HL-60 (cell line): ENCODE results near the gene USP13.

Source experiments
- DNase-seq, 2 experiments: peaks; one replicate each; pipeline ENCODE4 v3.0.0-alpha.2; 2010 to 2020; ENCODE audit warnings: low read depth in 1 of 2, low spot score in 1 of 2
- H3K27ac ChIP-seq: fragments of 250-450 bp; sonication (Bioruptor Pico); replicated peaks from 2 replicates; pipeline ENCODE4 v1.5.1; 2020; ENCODE audit warnings: mild to moderate bottlenecking, moderate library complexity
- H3K27me3 ChIP-seq: fragments of 250-450 bp; sonication (Bioruptor Pico); 2 replicates; pipeline ENCODE4 v1.5.1; 2021; ENCODE audit warnings: mild to moderate bottlenecking, moderate library complexity; ENCODE audit not compliant: insufficient read depth, poor library complexity, severe bottlenecking
- H3K4me3 ChIP-seq: replicated peaks from 2 replicates; pipeline ENCODE4 v1.5.1; 2011; ENCODE audit warnings: mild to moderate bottlenecking, control low read depth, low read length; ENCODE audit not compliant: insufficient read depth
- CTCF ChIP-seq: IDR thresholded peaks from one replicate; pipeline ENCODE4 v1.5.1; 2011; ENCODE audit warnings: low read length, control low read depth, inconsistent platforms; ENCODE audit not compliant: insufficient read depth
- GABPA ChIP-seq: IDR thresholded peaks from 2 replicates; pipeline ENCODE4 v1.6.1; 2012; ENCODE audit warnings: low read depth
- POLR2AphosphoS5 ChIP-seq: IDR thresholded peaks from 2 replicates; pipeline ENCODE4 v1.6.1; 2012; ENCODE audit warnings: low read depth
- REST ChIP-seq: IDR thresholded peaks from 2 replicates; pipeline ENCODE4 v1.6.1; 2012; ENCODE audit warnings: low read depth; ENCODE audit not compliant: insufficient replicate concordance
- SPI1 ChIP-seq: IDR thresholded peaks from 2 replicates; pipeline ENCODE4 v1.6.1; 2012; ENCODE audit warnings: low read depth, mild to moderate bottlenecking, borderline replicate concordance

Gene USP13

GRCh38 chr3:179806177-179806576 is 153.3 kb downstream of the USP13 start:
- Histone ChIP-seq H3K27ac (no peak overlapping the region), H3K27me3 (no peaks in the 10 kb centered on the region), H3K4me3 (no peak overlapping the region)
- no peak for DNase-seq
- no peak for TF ChIP-seq GABPA

- no peak overlapping the region for H3K27ac ChIP-seq
- DNase-seq, result no peak
- H3K27me3 ChIP-seq, result no peaks in the 10 kb centered on the region
- TF ChIP-seq REST (no peak), POLR2AphosphoS5 (no peak), CTCF (no peak), SPI1 (no peak), GABPA (no peak)
- no peak overlapping the region for H3K4me3 ChIP-seq
Measured at GRCh38 chr3:179807588-179807987, 154.7 kb downstream of the USP13 start.

- no peak overlapping the region for H3K27ac ChIP-seq
- no peak for DNase-seq
- H3K4me3 ChIP-seq, result no peak overlapping the region
- no peaks in the 10 kb centered on the region for H3K27me3 ChIP-seq
- TF ChIP-seq SPI1 (no peak), CTCF (no peak), GABPA (no peak), POLR2AphosphoS5 (no peak), REST (no peak)
Measured at GRCh38 chr3:179809639-179810038, 156.8 kb downstream of the USP13 start.

GRCh38 chr3:179811321-179812095 is 158.7 kb downstream of the USP13 start:
- no peak overlapping the region for H3K4me3 ChIP-seq
- no peak overlapping the region for H3K27ac ChIP-seq
- no peaks in the 10 kb centered on the region for H3K27me3 ChIP-seq
- peak; percentile 38 to 69 for DNase-seq
- TF ChIP-seq GABPA, result no peak
- peak; percentile 33; the same call in 1 of the 2 replicates for TF ChIP-seq SPI1
- TF ChIP-seq REST, result no peak
- no peak for TF ChIP-seq POLR2AphosphoS5
- TF ChIP-seq CTCF, result peak; percentile 68
